NCI-H1436 (cell line): ENCODE data around the gene MT1M.
"Not testable (repeated sequence)": the region's sequence is repeated elsewhere in the genome, so short reads cannot be mapped to it uniquely, and the experiment has no call there.

Source experiments
- DNase-seq: peaks from one replicate; lab custom pipeline; 2025; lab: John Stamatoyannopoulos, UW

The MT1M gene

DNA sequence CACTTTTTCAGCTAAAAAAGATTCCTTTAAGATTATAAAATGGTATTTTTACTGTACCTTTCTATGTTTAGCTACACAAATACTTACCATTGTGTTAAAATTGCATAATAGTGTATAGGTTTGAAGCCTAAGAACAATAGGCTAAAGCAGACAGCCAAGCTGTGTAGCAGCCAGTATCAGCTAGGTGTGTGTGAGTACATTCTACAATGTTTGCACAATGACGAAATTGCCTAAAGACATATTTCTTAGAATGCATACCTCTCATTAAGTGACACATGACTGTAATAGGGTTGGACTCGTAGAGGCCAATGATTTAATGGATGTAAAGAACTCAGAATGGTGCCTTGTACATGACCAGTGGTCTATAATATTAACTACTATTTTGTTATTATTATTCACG is 17.4 kb downstream of the MT1M start:
- DNase-seq: no peak

DNA sequence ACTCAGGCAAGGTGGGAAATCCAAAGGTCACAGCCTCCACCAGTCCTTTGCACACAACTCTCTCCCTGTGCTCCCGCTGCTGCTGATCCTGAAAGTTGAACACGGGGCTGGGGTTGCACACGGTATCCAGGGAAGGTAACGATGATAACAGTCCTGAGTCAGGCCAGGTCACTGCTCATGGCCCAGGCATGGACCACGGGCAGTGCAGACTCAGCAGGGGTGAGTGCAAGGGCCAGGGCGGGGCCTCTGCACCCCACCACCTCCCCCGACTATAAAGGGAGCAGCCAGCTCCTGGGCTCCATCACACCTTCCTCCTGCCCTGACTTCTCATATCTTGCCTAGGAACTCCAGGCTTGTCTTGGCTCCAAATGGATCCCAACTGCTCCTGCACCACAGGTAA is 19.1 kb downstream of the MT1M start, which contains the start of gene MT1B:
TSS of gene MT1B (plus strand) at position 301 of the 400 bp plus-strand sequence. CDS start at position 369, 68 bp downstream.
- DNase-seq: no peak

DNA sequence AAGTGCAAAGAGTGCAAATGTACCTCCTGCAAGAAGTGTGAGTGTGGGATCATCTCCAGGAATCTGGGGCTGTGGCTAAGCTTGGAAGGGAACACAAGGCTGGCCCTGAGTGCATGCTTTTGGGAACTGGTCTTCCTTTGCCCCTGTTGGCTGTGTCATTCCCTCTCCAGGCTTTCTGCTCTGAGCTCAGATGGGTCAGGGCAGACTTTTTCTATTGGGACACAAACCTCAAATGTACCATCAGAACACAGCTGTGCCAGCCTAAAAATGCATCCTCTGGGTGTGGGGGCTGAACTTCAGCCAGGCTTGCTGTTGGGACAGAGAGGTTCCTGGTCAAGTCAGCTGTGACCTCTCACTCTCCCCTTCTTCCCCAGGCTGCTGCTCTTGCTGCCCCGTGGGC is 20.1 kb downstream of the MT1M start:
- DNase-seq: no peak

DNA sequence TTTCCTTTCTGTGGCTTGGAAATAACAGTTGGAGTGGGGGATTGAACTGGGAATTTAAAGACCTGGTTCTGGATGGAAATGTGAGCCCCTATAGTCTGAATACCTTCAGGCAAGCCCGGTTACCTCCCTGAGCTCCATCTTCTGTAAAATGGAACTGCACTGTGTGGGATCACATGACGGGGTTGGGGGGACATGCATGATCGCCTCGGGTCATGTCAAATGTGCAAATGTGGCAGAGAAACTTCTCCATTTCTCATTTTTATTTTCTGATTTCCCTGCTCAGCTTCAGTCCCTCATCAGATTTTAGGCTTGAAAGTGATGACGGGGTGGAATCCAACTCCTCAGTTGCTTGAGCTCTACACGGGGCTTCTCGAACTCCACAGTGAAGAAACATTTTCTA is 20.8 kb downstream of the MT1M start:
- no peak for DNase-seq

DNA sequence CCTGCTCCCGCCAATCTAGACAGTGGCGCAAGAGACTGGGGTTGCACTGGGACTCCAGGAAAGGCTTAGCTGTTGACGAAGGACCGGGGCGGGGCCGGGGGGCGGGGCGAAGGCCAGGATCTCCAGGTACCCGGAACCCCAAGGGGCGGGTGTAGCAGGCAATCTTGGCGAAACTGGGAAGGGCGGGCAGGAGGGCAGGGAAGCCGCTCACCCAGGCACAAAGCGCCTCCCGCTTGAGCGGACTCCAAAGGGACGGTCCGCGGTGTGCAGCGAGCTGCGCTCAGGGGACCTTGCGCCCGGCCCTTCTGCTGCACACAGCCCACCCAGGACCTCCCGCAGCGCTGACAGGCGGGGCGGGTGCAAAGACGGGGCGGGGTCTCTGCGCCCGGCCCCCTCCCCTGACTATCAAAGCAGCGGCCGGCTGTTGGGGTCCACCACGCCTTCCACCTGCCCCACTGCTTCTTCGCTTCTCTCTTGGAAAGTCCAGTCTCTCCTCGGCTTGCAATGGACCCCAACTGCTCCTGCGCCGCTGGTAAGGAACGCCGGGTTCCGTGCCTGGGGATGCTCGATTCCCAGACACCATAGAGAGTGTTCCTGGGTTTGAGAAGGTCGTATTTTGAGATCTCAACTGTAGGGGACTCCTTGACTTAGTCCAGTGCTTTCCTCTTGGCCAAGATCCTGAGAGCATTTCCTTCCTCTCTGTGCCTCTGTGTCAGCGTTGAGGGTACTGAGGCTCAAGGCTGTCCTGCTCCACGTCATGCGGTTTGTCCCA is 25.3 kb downstream of the MT1M start, which contains the start of gene MT1F:
TSS of gene MT1F (plus strand) at position 405 of the 772 bp plus-strand sequence. CDS start at position 505, 100 bp downstream.
- peak; percentile 54 for DNase-seq

DNA sequence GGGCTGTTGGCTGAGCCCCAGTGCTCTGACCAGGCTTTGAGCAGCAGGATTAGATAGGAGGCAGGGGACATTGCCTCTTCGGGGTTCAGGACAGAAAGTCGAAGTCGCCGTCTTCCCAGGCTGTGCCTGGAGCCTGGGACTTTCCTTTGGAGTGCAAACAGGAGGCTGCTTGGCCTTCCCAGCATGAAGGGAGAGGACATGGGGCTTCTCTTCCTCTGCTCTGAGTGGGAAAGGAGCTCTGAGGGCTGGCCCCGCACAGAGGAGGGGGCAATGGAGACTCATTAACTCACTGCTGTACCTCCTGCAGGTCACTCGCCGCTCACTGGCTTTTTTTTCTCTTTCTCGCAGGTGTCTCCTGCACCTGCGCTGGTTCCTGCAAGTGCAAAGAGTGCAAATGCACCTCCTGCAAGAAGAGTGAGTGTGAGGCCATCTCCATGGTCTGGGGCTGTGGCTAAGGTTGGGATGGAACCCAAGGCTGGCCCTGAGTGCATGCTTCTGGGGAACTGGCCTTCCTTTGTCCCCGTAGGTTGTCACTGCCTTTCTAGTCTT is 25.9 kb downstream of the MT1M start:
- DNase-seq: no peak

DNA sequence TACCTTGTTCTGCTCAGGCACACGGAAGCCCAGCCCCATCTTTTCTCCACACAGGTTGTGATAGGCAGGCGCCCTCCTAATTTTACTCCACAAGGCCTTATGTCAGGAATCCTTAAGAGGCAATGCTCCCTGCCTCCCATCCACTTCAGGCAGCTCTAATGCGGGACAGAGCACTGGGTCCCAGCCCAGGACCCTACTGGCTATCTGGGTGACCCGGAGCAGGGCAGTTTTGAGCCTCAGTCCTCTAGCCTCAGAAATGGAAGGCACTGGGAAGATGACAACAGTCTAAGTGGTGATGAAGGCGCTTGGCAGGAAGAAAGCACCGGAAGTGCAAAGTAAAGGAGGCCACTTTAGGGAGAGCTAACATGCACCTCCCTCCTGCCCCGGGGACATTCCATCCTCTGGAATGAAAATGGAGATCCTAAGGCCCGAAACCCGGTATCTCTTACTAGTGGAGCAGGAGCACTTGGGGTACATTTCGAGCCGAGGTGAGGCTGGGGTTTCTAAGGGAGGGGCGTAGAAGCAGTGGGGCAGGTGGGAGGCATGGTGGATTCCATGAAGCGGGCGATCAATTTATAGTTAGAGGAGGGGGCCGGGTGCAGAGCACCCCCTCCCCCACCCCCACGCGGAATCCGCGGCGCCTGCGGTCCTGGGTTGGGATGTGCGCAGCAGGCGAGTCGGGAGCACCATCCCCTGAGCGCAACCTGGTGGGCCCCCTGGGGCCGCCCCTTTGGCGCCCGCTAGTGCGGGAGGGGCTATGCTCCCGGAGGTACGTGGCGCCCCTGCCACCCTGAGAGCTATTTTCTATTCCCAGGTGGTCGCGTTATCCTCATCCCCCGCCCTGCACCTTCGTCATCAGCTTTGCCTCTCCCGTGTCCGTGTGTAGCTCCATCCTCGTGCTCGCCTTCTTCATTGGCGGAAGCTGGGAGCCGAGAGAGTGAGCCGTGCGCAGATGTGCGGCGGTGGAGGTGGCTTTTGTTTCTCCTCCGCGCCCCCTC is 30.2 kb downstream of the MT1M start:
- DNase-seq: peak; percentile 14

DNA sequence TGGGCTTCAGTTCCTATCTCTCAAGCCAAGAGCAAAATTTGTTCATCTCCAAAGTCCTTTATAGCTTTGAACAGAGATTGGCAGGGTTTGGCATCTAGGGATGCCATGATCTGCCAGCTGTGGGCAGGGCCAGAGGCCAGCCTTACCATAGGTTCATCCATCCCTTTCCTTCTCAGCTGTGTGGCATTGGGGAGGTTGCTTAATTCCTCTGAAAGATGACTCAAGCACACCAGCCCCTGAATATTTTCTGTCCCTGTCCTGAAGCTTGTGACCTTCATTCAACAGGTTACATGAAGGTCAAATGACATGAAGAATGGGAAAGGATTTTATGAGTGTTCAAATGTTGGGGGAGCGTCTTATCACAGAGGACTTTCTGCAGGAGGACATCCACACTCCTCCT is 32.0 kb downstream of the MT1M start:
- no peak for DNase-seq

DNA sequence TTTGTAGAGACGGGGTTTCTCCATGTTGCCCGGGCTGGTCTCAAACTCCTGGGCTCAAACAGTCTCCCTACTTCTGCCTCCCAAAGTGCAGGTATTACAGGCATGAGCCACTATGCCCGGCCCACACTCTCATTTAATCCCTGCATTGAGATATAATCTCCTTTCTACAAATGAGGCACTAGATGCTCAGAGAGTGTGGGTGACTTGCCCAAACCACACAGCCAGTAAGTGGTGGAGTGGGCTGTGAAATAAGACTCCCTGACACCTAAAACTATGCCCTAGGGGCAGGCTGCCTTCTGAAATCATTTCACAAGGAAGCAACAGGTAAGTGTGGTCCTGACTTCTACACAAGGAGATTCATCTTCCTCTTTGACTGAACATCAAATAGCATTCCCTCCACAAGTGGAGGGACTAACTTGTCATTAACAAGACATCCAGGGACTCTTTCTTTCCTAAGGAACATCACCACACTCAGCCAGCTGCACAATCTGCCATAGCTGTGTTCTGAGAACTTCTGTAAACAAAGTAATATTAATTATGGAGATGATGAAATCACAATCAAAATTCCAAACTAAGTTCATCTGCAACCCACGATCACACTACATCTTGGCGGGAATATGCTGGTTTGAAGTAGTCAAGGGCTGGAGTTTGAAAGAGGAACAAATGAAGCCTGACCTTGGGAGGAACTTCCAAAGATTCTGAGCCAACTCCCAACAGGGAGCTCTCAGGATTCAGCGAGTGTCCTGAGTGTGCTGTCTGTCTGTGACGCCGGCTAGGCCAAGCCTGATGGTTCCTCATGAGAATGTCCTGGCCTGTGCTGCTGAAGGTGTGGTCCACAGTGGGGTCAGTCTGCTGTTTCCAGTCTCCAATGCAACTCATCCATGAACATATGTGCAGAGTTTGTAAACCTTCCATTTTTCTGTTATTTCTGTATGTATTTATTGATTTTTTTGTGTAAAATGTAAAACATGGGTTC is 33.1 kb downstream of the MT1M start:
- not testable (repeated sequence) for DNase-seq

DNA sequence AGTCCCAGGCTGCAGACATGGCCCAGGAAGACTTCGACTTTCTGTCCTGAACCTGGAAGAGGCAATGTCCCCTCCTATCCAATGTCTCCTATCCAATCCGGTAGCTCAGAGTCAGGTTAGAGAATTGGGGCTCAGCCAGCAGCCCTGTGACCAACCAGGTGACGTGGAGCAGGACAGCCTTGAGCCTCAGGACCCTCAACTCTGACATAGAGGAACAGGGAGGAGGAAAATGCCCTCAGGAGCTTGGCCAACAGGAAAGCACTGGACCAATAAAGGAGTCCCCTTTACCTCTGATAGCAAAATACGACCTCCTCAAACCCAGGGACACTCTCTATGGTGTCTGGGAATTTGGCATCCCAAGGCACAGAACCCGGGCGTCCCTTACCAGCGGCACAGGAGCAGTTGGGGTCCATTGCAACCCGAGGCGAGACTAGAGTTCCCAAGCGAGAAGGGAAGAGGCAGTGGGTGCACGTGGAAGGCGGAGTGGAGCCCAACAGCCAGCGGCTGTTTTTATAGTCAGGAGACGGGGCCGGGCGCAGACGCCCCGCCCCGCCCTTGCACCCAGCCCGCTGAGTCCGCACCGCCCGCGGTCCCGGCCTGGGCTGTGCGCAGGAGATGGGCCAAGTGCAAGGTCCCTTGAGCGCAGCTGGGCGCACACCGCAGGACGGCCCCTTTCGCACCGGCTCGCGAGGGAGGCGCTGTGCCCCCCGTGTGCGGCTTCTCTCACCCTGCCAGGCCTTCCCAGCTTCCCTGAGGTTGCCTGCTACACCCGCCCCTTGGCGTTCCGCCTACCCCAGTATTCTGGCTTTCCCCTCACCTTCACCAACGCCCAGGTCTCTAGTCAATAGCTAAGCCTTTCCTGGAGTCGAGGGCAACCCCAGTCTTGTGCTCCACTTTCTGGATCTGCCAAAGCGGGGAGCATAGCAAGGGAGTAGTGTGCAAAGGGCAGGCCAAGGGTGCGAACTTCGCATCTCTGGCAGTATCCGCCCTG is 35.4 kb downstream of the MT1M start, which contains the start of gene MT1G:
TSS of gene MT1G (minus strand) at position 485 of the 991 bp plus-strand sequence. CDS start at position 413, 72 bp downstream.
- DNase-seq: peak; percentile 28

DNA sequence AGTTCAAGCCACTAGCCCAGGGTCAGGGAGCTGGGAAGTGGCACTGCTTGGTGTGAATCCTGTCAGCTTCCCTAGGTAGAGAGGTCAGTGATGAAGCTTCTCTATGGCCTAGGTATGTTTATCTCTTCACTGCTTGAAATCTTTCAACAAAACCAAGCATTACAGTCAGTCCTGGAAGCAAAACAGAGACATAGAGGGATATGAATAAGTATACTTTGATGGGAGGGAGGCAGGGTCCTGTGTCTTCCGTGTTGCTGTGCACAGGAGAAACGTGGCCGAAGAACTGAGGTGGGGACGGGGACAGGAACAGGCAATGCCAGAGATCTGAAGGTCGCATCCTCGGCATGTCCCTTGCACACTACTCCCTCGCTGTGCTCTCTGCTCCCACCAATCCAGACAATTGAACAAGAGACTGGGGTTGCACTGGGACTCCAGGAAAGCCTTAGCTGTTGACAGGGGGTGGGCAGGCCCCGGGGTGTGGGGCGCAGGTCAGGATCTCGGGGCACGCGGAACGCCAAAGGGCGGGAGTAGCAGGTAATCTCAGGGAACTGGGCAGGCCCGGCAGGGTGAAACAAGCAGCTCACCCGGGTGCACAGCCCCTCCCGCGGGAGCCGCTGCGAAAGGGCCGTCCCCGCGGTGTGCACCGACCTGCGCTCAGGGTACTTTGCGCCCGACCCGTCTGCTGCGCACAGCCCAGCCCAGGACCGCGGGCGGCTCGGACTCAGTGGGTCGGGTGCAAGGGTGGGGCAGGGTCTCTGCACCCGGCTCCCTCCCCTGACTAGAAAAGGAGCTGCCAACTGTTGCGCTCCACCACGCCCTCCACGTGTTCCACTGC is 36.8 kb downstream of the MT1M start, which contains the start of gene MT1H:
TSS of gene MT1H (plus strand) at position 810 of the 835 bp plus-strand sequence. CDS start 71 bp downstream, outside the sequence.
- no peak for DNase-seq

DNA sequence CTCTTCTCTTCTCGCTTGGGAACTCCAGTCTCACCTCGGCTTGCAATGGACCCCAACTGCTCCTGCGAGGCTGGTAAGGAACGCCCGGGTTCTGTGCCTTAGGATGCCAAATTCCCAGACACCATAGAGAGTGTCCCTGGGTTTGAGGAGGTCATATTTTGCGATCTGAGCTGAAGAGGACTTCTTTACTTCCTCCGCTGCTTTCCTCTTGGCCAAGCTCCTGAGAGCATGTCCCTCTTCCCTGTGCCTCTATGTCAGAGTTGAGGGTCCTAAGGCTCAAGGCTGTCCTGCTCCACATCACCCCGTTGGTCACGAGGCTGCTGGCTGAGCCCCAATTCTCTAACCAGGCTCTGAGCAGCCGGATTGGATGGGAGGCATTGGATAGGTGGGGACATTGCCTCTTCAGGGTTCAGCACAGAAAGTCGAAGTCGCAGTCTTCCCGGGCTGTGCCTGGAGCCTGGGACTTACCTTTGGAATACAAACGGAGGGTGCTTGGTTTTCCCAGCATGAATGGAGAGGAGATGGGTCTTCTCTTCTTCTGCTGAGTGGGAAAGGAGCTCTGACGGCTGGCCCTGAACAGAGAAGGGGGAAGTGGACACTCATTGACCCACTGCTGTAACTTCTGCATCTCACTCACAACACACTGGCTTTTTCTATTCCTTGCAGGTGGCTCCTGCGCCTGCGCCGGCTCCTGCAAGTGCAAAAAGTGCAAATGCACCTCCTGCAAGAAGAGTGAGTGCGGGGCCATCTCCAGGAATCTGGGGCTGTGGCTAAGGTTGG is 37.6 kb downstream of the MT1M start:
- DNase-seq: no peak

DNA sequence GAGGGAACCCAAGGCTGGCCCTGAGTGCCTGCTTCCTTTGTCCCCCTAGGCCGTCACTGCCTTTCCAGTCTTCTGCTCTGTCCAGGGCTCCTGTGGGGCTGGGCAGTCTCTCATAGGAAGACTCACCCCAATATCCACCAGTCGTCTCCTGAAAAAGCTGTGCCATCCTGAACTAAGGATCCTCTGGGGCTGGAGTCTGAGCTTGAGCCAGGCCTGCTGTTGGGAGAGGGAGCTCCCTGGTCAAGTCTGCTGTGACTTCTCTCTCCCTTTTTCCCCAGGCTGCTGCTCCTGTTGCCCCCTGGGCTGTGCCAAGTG is 38.1 kb downstream of the MT1M start:
- DNase-seq: no peak

DNA sequence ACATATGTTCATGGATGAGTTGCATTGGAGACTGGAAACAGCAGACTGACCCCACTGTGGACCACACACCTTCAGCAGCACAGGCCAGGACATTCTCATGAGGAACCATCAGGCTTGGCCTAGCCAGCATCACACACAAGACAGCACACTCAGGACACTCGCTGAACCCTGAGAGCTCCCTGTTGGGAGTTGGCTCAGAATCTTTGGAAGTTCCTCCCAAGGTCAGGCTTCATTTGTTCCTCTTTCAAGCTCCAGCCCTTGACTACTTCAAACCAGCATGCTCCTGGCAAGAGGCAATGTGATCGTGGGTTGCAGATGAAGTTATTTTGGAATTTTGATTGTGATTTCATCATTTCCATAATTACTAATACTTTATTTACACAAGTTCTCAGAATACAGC is 39.2 kb downstream of the MT1M start:
- DNase-seq: not testable (repeated sequence)

DNA sequence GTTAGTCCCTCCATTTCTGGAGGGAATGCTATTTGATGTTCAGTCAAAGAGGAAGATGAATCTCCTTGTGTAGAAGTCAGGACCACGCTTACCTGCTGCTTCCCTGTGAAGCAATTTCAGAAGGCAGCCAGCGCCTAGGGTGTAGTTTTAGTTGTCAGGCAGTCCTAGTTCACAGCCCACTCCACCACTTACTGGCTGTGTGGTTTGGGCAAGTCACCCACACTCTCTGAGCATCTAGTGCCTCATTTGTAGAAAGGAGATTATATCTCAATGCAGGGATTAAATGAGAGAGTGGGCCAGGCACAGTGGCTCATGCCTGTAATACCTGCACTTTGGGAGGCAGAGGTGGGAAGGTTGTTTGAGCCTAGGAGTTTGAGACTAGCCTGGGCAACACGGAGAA is 39.7 kb downstream of the MT1M start:
- not testable (repeated sequence) for DNase-seq

DNA sequence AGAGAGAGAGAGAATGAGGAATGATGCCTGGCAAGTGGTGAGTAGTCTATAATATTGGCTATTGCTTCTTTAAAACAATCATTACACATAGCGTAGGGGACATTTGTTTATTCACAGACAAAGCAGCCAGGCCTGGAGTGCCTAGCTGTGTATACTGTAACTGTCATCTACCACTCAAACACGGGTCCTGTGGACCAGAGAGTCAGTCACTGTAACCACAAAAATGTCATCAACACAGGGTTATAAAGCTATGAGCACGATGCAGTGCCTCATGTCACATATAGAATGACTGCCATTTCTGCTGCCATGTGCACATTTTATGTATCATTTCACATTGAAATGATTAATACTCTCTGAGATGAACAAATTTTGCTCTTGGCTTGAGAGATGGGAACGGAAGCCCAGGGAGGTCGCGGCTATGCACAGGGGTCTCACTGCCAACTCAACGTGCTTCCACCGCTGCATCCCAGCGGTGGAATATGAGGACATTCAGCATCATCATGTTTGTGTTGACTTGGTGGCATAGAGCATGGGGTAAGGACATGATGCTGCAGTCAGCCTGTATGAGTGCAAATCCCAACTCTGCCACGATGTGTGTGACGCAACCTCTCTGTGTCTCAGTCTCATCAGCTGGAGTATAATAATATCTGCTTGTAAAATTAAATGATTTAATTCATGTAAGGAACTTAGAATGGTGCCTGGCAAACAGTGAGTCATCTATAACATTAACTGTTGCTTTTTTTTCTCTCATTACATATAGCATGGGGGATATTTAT is 40.5 kb downstream of the MT1M start:
- DNase-seq: no peak

DNA sequence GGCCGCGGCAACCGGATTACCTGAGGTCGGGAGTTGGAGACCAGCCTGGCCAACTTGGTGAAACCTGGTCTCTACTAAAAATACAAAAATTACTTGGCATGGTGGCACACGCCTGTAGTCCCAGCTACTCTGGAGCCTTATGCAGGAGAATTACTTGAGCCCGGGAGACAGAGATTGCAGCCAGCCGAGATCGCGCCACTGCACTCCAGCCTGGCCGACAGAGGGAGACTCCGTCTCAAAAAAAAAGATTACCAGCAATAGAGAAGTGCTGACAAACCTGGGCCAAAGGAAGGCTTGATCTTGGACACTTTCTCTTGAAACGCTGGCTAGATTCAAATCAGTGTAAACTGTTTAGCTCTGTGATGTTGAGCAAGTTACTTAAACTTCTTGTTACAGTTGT is 41.5 kb downstream of the MT1M start:
- no peak for DNase-seq
